H9 (cell line): Measurements from ENCODE around the gene MLST8. TPM values are rescaled to one million over a fixed set of nuclear protein-coding genes. Genes with fewer than 3 reads are reported as not detected.

ENCODE experiments used
- DNase-seq: peaks from one replicate; pipeline ENCODE4 v3.0.0-alpha.2; 2017
- H2AFZ ChIP-seq: one replicate; pipeline ENCODE4 v1.6.1; 2013; ENCODE audit warnings: mild to moderate bottlenecking, low read length, control low read depth, moderate library complexity
- H2AK5ac ChIP-seq: 2 replicates; pipeline ENCODE4 v1.6.1; 2013; ENCODE audit warnings: low read length, control low read depth, mixed read lengths; ENCODE audit not compliant: insufficient read length
- H2BK120ac ChIP-seq: one replicate; pipeline ENCODE4 v1.6.1; 2013; ENCODE audit warnings: low read depth, mild to moderate bottlenecking, low read length, control low read depth, inconsistent platforms; ENCODE audit not compliant: poor library complexity, severe bottlenecking
- H2BK12ac ChIP-seq: 2 replicates; pipeline ENCODE4 v1.6.1; 2013; ENCODE audit warnings: low read length, control low read depth, mixed read lengths, low read depth; ENCODE audit not compliant: insufficient read length
- H2BK15ac ChIP-seq: 2 replicates; pipeline ENCODE4 v1.6.1; 2013; ENCODE audit warnings: low read depth, low read length, control low read depth
- H2BK20ac ChIP-seq: one replicate; pipeline ENCODE4 v1.6.1; 2013; ENCODE audit warnings: low read depth, mild to moderate bottlenecking, low read length, control low read depth, inconsistent platforms; ENCODE audit not compliant: poor library complexity, severe bottlenecking
- H2BK5ac ChIP-seq: 2 replicates; pipeline ENCODE4 v1.6.1; 2013; ENCODE audit warnings: low read length, control low read depth, mixed read lengths; ENCODE audit not compliant: insufficient read length
- H3K14ac ChIP-seq: 2 replicates; pipeline ENCODE4 v1.6.1; 2013; ENCODE audit warnings: low read length, control low read depth; ENCODE audit not compliant: insufficient read depth
- H3K18ac ChIP-seq: 2 replicates; pipeline ENCODE4 v1.6.1; 2013; ENCODE audit warnings: low read depth, mild to moderate bottlenecking, mixed read lengths, low read length, control low read depth; ENCODE audit not compliant: insufficient read length
- H3K23ac ChIP-seq: 2 replicates; pipeline ENCODE4 v1.6.1; 2013; ENCODE audit warnings: low read length, control low read depth, mixed read lengths, low read depth; ENCODE audit not compliant: insufficient read length
- H3K23me2 ChIP-seq: 2 replicates; pipeline ENCODE4 v1.6.1; 2013; ENCODE audit warnings: low read depth, mild to moderate bottlenecking, mixed read lengths, low read length, control low read depth; ENCODE audit not compliant: insufficient read length, poor library complexity, severe bottlenecking
- H3K27ac ChIP-seq: 2 replicates; pipeline ENCODE4 v1.5.1; 2013; ENCODE audit warnings: low read length, control low read depth, mixed read lengths, low read depth; ENCODE audit not compliant: insufficient read length
- H3K27me3 ChIP-seq: 2 replicates; pipeline ENCODE4 v1.6.1; 2013; ENCODE audit warnings: low read length, control low read depth, inconsistent platforms; ENCODE audit not compliant: insufficient read depth
- H3K4ac ChIP-seq: 2 replicates; pipeline ENCODE4 v1.6.1; 2013; ENCODE audit warnings: low read depth, mild to moderate bottlenecking, control low read depth, inconsistent platforms, low read length, moderate library complexity
- H3K4me1 ChIP-seq: 2 replicates; pipeline ENCODE4 v1.6.1; 2013; ENCODE audit warnings: low read length, control low read depth, inconsistent platforms; ENCODE audit not compliant: insufficient read depth
- H3K4me2 ChIP-seq: 2 replicates; pipeline ENCODE4 v1.6.1; 2013; ENCODE audit warnings: low read length, control low read depth, mixed read lengths; ENCODE audit not compliant: insufficient read length, insufficient read depth
- H3K56ac ChIP-seq: 2 replicates; pipeline ENCODE4 v1.6.1; 2013; ENCODE audit warnings: low read depth, mild to moderate bottlenecking, mixed read lengths, low read length, control low read depth; ENCODE audit not compliant: insufficient read length
- H3K79me1 ChIP-seq: 2 replicates; pipeline ENCODE4 v1.6.1; 2013; ENCODE audit warnings: low read depth, mild to moderate bottlenecking, moderate library complexity, low read length, control low read depth, inconsistent platforms; ENCODE audit not compliant: insufficient read depth, poor library complexity, severe bottlenecking
- H3K79me2 ChIP-seq: 2 replicates; pipeline ENCODE4 v1.6.1; 2013; ENCODE audit warnings: low read length, control low read depth, inconsistent platforms; ENCODE audit not compliant: insufficient read depth
- H3K9ac ChIP-seq: 2 replicates; pipeline ENCODE4 v1.6.1; 2013; ENCODE audit warnings: low read length, control low read depth, mixed read lengths; ENCODE audit not compliant: insufficient read length; ENCODE audit errors: extremely low read depth
- H3K9me3 ChIP-seq: one replicate; pipeline ENCODE4 v1.6.1; 2013; ENCODE audit warnings: low read depth, low read length, inconsistent platforms; ENCODE audit not compliant: control insufficient read depth
- H3T11ph ChIP-seq: one replicate; pipeline ENCODE4 v1.6.1; 2013; ENCODE audit warnings: mild to moderate bottlenecking, low read length, control low read depth, inconsistent platforms
- H4K20me1 ChIP-seq: one replicate; pipeline ENCODE4 v1.6.1; 2013; ENCODE audit not compliant: control insufficient read depth, insufficient read length, insufficient read depth
- H4K5ac ChIP-seq: 2 replicates; pipeline ENCODE4 v1.6.1; 2013; ENCODE audit warnings: low read depth, mild to moderate bottlenecking, mixed read lengths, low read length, control low read depth; ENCODE audit not compliant: insufficient read length
- H4K8ac ChIP-seq: replicated peaks from 2 replicates; pipeline ENCODE4 v1.6.1; 2013; ENCODE audit warnings: low read length, control low read depth, mixed read lengths, low read depth; ENCODE audit not compliant: insufficient read length
- H4K91ac ChIP-seq: 2 replicates; pipeline ENCODE4 v1.6.1; 2013; ENCODE audit warnings: low read depth, mild to moderate bottlenecking, moderate library complexity, mixed read lengths, low read length, control low read depth; ENCODE audit not compliant: insufficient read length
- H3K27ac Mint-ChIP-seq, 3 experiments: 2 replicates in 2 of 3; 3 replicates in 1 of 3; pipeline ENCODE4 v1.8.0; 2020 to 2021; ENCODE audit warnings: mixed read lengths in 3 of 3, mild to moderate bottlenecking in 1 of 3, moderate library complexity in 1 of 3
- H3K27me3 Mint-ChIP-seq: 2 replicates; pipeline ENCODE4 v1.8.0; 2021; ENCODE audit warnings: low read depth, mild to moderate bottlenecking, moderate library complexity, mixed read lengths
- H3K36me3 Mint-ChIP-seq, 3 experiments: 2 replicates in 2 of 3; 3 replicates in 1 of 3; pipeline ENCODE4 v1.8.0; 2020 to 2021; ENCODE audit warnings: low read depth in 3 of 3, mixed read lengths in 3 of 3; ENCODE audit not compliant: insufficient read depth in 1 of 3
- H3K4me1 Mint-ChIP-seq, 2 experiments: 2 replicates each; pipeline ENCODE4 v1.8.0; 2020; ENCODE audit warnings: mixed read lengths in 2 of 2
- H3K4me3 Mint-ChIP-seq, 2 experiments: 2 replicates in 1 of 2; 3 replicates in 1 of 2; pipeline ENCODE4 v1.8.0; 2020 to 2021; ENCODE audit warnings: mild to moderate bottlenecking in 2 of 2, mixed read lengths in 2 of 2, moderate library complexity in 1 of 2
- H3K9me3 Mint-ChIP-seq, 2 experiments: 2 replicates in 1 of 2; 3 replicates in 1 of 2; pipeline ENCODE4 v1.8.0; 2020; ENCODE audit warnings: mild to moderate bottlenecking in 2 of 2, mixed read lengths in 2 of 2, moderate library complexity in 1 of 2
- WGBS: extraction: QIAGEN DNeasy Blood & Tissue Kit; methylation state at CpG from one replicate; pipeline ENCODE4 v1.1.7; 2013; ENCODE audit warnings: missing lambda C conversion rate, low lambda C conversion rate, mixed read lengths; ENCODE audit not compliant: insufficient read length; ENCODE audit errors: extremely low coverage; 5-methylcytosine and 5-hydroxymethylcytosine counted together
- total RNA-seq: library from RNA; stranded (reverse); gene quantifications from 2 replicates; pipeline ENCODE4 v1.2.1, GENCODE V29; 2021
- TF ChIP-seq, protein P1 (sequence below): fragments of 200-600 bp; sonication (generic); conservative IDR thresholded peaks from 3 replicates; pipeline ENCODE4 v1.8.0; 2021; ENCODE audit warnings: antibody characterized with exemption, mild to moderate bottlenecking

The MLST8 gene
- total RNA-seq, 1 experiment from 2014 or later, result 74.5 TPM

DNA sequence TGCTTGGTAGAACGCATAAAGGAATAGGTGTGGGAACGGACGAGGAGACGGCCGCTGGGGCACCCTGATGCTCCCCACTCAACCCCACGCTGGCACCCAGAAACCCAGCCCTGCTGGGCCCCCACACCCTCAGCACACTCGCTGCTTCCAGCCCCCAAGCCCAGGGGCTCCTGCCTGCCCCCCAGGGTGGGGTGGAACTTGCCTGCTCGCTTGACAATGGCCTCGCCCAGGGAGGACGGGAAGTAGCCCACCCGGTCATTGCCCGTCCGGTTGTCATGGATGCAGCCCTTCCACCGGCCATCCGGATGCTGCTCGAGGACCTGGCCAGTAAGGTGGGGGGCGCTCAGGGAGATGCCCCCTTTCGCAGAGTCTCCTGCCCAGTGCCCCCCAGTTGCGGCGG lies 18.7 kb upstream of the MLST8 start:
- TF ChIP-seq, protein P1, sequence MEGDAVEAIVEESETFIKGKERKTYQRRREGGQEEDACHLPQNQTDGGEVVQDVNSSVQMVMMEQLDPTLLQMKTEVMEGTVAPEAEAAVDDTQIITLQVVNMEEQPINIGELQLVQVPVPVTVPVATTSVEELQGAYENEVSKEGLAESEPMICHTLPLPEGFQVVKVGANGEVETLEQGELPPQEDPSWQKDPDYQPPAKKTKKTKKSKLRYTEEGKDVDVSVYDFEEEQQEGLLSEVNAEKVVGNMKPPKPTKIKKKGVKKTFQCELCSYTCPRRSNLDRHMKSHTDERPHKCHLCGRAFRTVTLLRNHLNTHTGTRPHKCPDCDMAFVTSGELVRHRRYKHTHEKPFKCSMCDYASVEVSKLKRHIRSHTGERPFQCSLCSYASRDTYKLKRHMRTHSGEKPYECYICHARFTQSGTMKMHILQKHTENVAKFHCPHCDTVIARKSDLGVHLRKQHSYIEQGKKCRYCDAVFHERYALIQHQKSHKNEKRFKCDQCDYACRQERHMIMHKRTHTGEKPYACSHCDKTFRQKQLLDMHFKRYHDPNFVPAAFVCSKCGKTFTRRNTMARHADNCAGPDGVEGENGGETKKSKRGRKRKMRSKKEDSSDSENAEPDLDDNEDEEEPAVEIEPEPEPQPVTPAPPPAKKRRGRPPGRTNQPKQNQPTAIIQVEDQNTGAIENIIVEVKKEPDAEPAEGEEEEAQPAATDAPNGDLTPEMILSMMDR, result no peak
- no peak overlapping the region for H2BK15ac ChIP-seq
- peaks cover 0 to 9% (median 4%) of the 10 kb centered on the region in 3 experiments; a peak in 3 of 7 replicates for H3K36me3 Mint-ChIP-seq

More for the DNA sequence above, 18.7 kb upstream of the MLST8 start:
- Histone ChIP-seq H3K9me3 (no peaks in the 10 kb centered on the region), H2BK5ac (no peak overlapping the region), H2BK120ac (no peak overlapping the region), H4K8ac (no peak overlapping the region), H3K4ac (no peak overlapping the region), H3T11ph (no peak overlapping the region), H3K4me1 (no peaks in the 10 kb centered on the region), H4K5ac (no peak overlapping the region), H2BK12ac (no peak overlapping the region), H2AFZ (no peak overlapping the region), H4K91ac (no peak overlapping the region), H3K23ac (no peak overlapping the region), H3K18ac (no peak overlapping the region), H3K56ac (no peak overlapping the region), H2BK20ac (no peak overlapping the region), H3K9ac (no peak overlapping the region), H3K79me1 (no peaks in the 10 kb centered on the region), H3K79me2 (no peaks in the 10 kb centered on the region), H2AK5ac (no peak overlapping the region), H3K27me3 (no peaks in the 10 kb centered on the region), H3K14ac (no peak overlapping the region), H3K27ac (no peak overlapping the region), H4K20me1 (peaks cover 3% of the 10 kb centered on the region), H3K23me2 (no peaks in the 10 kb centered on the region), H3K4me2 (no peak overlapping the region)
- no peak overlapping the region for H3K27ac Mint-ChIP-seq
- no peak for DNase-seq
- no CpG with 5 or more reads among the region's 20 CpGs for whole genome bisulfite sequencing
- H3K9me3 Mint-ChIP-seq, result no peaks in the 10 kb centered on the region
- H3K4me1 Mint-ChIP-seq, result peaks cover 3 to 9% of the 10 kb centered on the region in 2 experiments
- H3K4me3 Mint-ChIP-seq, result no peak overlapping the region
- no peaks in the 10 kb centered on the region; the same call in 1 of the 2 replicates for H3K27me3 Mint-ChIP-seq
